Stimulated activated CD4-positive, alpha-beta T cell treated with anti-CD3 and anti-CD28 coated beads, TNF-alpha, amount 100 ng/mL, for 24 hours (primary cell): ENCODE data around the gene TNFRSF9.
"Not testable (repeated sequence)": the region's sequence is repeated elsewhere in the genome, so short reads cannot be mapped to it uniquely, and the experiment has no call there.

Source experiments
- DNase-seq, 3 experiments: peaks; one replicate each; pipeline ENCODE4 v3.0.0-alpha.2; 2020; ENCODE audit warnings: low read depth in 3 of 3

Gene TNFRSF9

GRCh38 chr1:7940745-7941436, at the start of gene TNFRSF9:
TSS of gene TNFRSF9 (minus strand) at chr1:7940839. CDS start at chr1:7939994, 845 bp downstream.
- peak; percentile 56 to 86 (median 57) for DNase-seq

- DNase-seq: no peak
These were observed 49.3 kb upstream of the TNFRSF9 start for GRCh38 chr1:7989762-7990428.

- no peak for DNase-seq
These were observed 47.9 kb upstream of the TNFRSF9 start for GRCh38 chr1:7988576-7988975.

DNA sequence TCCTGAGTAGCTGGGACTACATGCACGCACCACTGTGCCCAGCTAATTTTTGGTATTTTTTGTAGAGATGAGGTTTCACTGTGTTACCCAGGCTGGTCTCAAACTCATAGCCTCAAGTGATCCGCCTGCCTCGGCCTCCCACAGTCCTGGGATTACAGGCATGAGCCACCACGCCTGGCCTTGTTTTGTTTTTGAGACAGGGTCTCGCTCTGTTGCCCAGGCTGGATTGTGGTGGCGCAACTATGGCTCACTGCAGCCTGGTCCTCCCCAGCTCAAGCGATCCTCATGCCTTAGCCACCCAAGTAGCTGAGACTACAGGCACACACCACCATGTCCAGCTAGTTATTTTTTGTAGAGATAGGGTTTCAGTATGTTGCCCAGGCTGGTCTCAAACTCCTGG, 46.9 kb upstream of the TNFRSF9 start:
- DNase-seq: no peak

- no peak for DNase-seq
These were observed 45.4 kb upstream of the TNFRSF9 start for GRCh38 chr1:7985851-7986612.

- no peak for DNase-seq
These were observed 44.2 kb upstream of the TNFRSF9 start for GRCh38 chr1:7984811-7985210.

GRCh38 chr1:7983086-7983778, 42.6 kb upstream of the TNFRSF9 start:
- no peak for DNase-seq

- DNase-seq: no peak
These were observed 40.3 kb upstream of the TNFRSF9 start for GRCh38 chr1:7980984-7981383.

GRCh38 chr1:7975212-7975865, 34.7 kb upstream of the TNFRSF9 start:
- DNase-seq: peak in 1 of 3 experiments; percentile 18

DNA sequence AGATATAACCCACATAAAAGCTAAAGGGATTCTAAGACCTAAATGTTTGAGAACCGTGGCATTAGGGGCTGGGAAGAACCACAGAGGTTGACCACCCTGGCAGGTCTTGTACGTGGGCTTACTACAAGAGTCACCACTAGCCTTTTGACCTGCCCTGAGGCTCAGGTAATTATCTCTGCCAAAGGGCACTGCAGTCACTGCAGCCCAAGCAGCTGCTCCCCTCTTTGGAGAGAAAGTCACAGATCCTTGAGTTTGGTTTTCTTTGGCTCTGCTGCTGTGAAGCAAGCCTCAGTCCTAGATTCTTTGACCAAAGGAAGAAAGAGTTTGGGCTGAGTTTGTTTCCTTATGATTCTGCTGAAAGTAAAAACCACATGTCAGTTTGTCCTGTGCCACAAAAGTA, 32.4 kb upstream of the TNFRSF9 start:
- no peak for DNase-seq

- DNase-seq: no peak
These were observed 31.6 kb upstream of the TNFRSF9 start for GRCh38 chr1:7972285-7972684.

DNA sequence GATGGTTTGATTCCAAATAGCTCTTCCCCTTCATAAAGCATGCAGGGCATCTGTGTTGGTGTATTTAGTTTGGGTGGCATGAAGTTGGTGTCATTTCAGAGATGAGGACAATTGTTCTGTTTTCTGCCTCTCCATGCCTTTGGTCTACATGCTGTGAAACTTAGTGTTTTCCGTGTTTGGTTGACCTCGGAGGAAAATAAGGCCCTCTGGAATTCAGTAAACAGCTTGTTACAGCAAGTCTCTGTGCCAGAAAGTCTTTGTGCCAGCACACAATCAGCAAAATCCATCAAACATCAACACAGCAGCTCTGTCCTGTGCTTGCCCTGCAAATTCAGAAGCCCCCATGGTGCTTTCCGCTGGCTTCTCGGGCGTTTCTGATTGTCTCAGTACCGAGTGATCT, 30.4 kb upstream of the TNFRSF9 start:
- no peak for DNase-seq

DNA sequence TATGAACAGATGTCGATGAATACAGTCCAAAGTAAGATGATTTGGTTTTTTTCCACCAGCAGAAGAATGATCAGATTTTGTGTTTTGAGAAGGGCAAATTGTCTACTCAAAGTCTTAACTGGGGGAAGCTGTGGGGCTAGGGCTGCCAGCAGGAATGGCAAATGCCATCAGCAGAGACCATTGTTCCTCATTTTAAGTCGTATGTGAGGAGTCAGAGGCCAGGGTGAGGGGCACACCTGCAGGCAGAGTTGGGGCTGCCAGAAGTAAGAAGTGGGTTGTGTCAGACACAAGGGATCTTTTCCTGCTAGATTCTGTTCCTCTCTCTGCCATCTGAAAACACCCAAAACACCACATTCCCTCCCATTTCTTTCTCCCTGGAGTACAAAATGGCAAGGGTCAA, 29.6 kb upstream of the TNFRSF9 start:
- no peak for DNase-seq

GRCh38 chr1:7967651-7968050, 27.0 kb upstream of the TNFRSF9 start:
- DNase-seq: no peak

GRCh38 chr1:7967196-7967595, 26.6 kb upstream of the TNFRSF9 start:
- no peak for DNase-seq

DNA sequence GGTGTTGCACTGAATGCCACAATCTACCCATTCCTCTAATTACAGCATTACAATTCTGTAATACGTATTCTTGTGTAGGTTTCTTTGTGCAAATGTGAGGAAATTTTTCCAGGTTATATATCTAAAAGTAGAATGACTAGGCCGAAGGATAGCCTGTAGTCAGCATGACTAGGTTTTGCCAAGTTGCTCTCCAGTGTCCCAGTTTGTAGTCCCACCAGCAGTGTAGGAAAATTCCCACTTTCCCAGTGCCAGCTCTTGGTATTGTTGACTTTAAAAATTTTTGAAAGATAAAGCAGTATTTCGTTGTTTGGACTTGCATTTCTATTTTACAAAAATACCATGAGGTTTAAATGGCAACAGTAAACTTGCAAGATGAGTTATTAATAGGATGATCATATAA, 23.8 kb upstream of the TNFRSF9 start:
- no peak for DNase-seq

GRCh38 chr1:7963841-7964240, 23.2 kb upstream of the TNFRSF9 start:
- not testable (repeated sequence) for DNase-seq

- DNase-seq: not testable (repeated sequence)
These were observed 22.7 kb upstream of the TNFRSF9 start for GRCh38 chr1:7963378-7963730.

GRCh38 chr1:7962636-7963377, 22.2 kb upstream of the TNFRSF9 start:
- DNase-seq: no peak

DNA sequence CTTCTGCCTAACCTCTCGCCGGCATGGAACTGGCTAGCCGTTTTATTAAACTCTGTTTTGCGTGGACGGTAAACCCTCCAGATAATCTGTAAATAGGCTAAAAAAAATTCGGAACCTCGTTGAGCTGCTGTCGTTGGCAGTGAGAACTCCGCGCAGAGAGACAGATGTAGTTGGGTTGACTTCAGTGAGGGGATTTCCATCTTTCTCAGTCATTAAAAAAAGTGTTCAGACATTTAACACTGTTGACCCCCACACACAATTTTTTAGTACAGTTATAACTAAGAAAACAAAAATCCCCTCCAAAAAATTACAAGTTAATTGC, 21.3 kb upstream of the TNFRSF9 start:
- DNase-seq: peak in 1 of 3 experiments; percentile 16
